HepG2 (cell line): Measurements from ENCODE around the gene NR2F1. TPM values are rescaled to one million over a fixed set of nuclear protein-coding genes. Genes with fewer than 3 reads are reported as not detected.

Experiments used
- CC2D1A ChIP-seq: sonication (generic); formaldehyde crosslinking; IDR thresholded peaks from 2 replicates; pipeline ENCODE4 v1.8.1; 2023; ENCODE audit warnings: mild to moderate bottlenecking, missing genetic modification reagents
- CHD4 ChIP-seq: fragments of 200-600 bp; sonication (generic); IDR thresholded peaks from 2 replicates; pipeline ENCODE4 v1.7.0; 2017; ENCODE audit warnings: mild to moderate bottlenecking, low read length, borderline replicate concordance
- MED8 ChIP-seq: sonication (generic); formaldehyde crosslinking; IDR thresholded peaks from 2 replicates; pipeline ENCODE4 v1.8.1; 2023; ENCODE audit warnings: mild to moderate bottlenecking, missing genetic modification reagents; ENCODE audit not compliant: insufficient replicate concordance
- ONECUT2 ChIP-seq: sonication (generic); formaldehyde crosslinking; IDR thresholded peaks from 2 replicates; pipeline ENCODE4 v1.4.0; 2020; ENCODE audit warnings: missing genetic modification reagents
- POGZ ChIP-seq: sonication (generic); formaldehyde crosslinking; IDR thresholded peaks from 2 replicates; pipeline ENCODE4 v1.4.0; 2020; ENCODE audit warnings: mild to moderate bottlenecking, missing genetic modification reagents
- THAP8 ChIP-seq: sonication (generic); formaldehyde crosslinking; IDR thresholded peaks from 2 replicates; pipeline ENCODE4 v1.5.1; 2020; ENCODE audit warnings: missing genetic modification reagents, mild to moderate bottlenecking, borderline replicate concordance
- ZFP1 ChIP-seq: IDR thresholded peaks from 2 replicates; pipeline ENCODE4 v1.6.1; 2016
- ZKSCAN5 ChIP-seq: sonication (generic); formaldehyde crosslinking; IDR thresholded peaks from 2 replicates; pipeline ENCODE4 v1.5.1; 2020; ENCODE audit warnings: mild to moderate bottlenecking, missing genetic modification reagents
- ZNF446 ChIP-seq: sonication (generic); formaldehyde crosslinking; IDR thresholded peaks from 2 replicates; pipeline ENCODE4 v1.5.0; 2020; ENCODE audit warnings: mild to moderate bottlenecking, missing genetic modification reagents
- ZNF547 ChIP-seq: sonication (generic); formaldehyde crosslinking; IDR thresholded peaks from 2 replicates; pipeline ENCODE4 v1.5.1; 2020; ENCODE audit warnings: mild to moderate bottlenecking, missing genetic modification reagents
- ZNF550 ChIP-seq: sonication (generic); formaldehyde crosslinking; IDR thresholded peaks from 2 replicates; pipeline ENCODE4 v1.4.0; 2020; ENCODE audit warnings: mild to moderate bottlenecking, missing genetic modification reagents, borderline replicate concordance
- ZNF644 ChIP-seq: IDR thresholded peaks from 2 replicates; pipeline ENCODE4 v1.6.1; 2016; ENCODE audit warnings: low read depth
- ZNF660 ChIP-seq: sonication (generic); formaldehyde crosslinking; IDR thresholded peaks from 2 replicates; pipeline ENCODE4 v1.5.1; 2020; ENCODE audit warnings: mild to moderate bottlenecking, low read depth, missing genetic modification reagents, borderline replicate concordance
- ZNF747 ChIP-seq: sonication (generic); formaldehyde crosslinking; IDR thresholded peaks from 2 replicates; pipeline ENCODE4 v1.8.1; 2023; ENCODE audit warnings: missing genetic modification reagents, mild to moderate bottlenecking, borderline replicate concordance
- polyA plus RNA-seq, 8 experiments: library from polyadenylated mRNA; depleted of rRNA in 3 of 8; stranded (reverse) in 7 of 8; unstranded in 1 of 8; fragments of >200 nt; fragmentation: Illumina TruSeq in 4 of 8; extraction: Trizol in 4 of 8; gene quantifications; 2 replicates each; pipeline versions ENCODE4 v1.2.1 to v1.2.3, GENCODE V29; 2011 to 2016; ENCODE audit warnings: low read depth in 4 of 8, missing spikeins in 1 of 8, mixed read lengths in 1 of 8; ENCODE audit not compliant: insufficient read depth in 1 of 8
- total RNA-seq, 5 experiments: library from RNA; depleted of rRNA; stranded (reverse); fragments of >200 nt; fragmentation: Illumina TruSeq; extraction: Trizol; gene quantifications; 2 replicates each; pipeline ENCODE4 v1.2.3, GENCODE V29; 2016; ENCODE audit warnings: low read depth in 1 of 5
- TF ChIP-seq, protein P1 (sequence below): sonication (generic); formaldehyde crosslinking; IDR thresholded peaks from 2 replicates; pipeline ENCODE4 v1.5.0; 2020; ENCODE audit warnings: missing genetic modification reagents, mild to moderate bottlenecking, borderline replicate concordance
- TF ChIP-seq, protein P2 (sequence below): sonication (generic); formaldehyde crosslinking; IDR thresholded peaks from 2 replicates; pipeline ENCODE4 v1.4.0; 2020; ENCODE audit warnings: missing genetic modification reagents, borderline replicate concordance
- TF ChIP-seq, protein P3 (sequence below): sonication (generic); formaldehyde crosslinking; IDR thresholded peaks from 2 replicates; pipeline ENCODE4 v1.4.0; 2020; ENCODE audit warnings: mild to moderate bottlenecking, missing genetic modification reagents
- TF ChIP-seq, protein P4 (sequence below): sonication (generic); formaldehyde crosslinking; IDR thresholded peaks from 2 replicates; pipeline ENCODE4 v1.4.0; 2020; ENCODE audit warnings: missing genetic modification reagents, borderline replicate concordance

The NR2F1 gene
- total and polyA plus RNA-seq, 2 of the 13 experiments (the other 11 are each of a cell fraction or from before 2014, with no cell fraction given), result 17.1 to 59.7 TPM

- TF ChIP-seq ZNF747 (CRISPR knock-in tag) (no peak; the same call in 1 of the 2 replicates), ZNF644 (no peak), ZFP1 (CRISPR knock-in tag) (no peak), POGZ (CRISPR knock-in tag) (peak; percentile 91), THAP8 (CRISPR knock-in tag) (no peak), ZNF660 (no peak), CHD4 (no peak; the same call in 1 of the 2 replicates), MED8 (CRISPR knock-in tag) (no peak), ONECUT2 (no peak), ZNF446 (CRISPR knock-in tag) (no peak), ZNF550 (no peak), ZNF547 (CRISPR knock-in tag) (no peak), CC2D1A (CRISPR knock-in tag) (no peak), ZKSCAN5 (CRISPR knock-in tag) (no peak)
- TF ChIP-seq, protein P1, sequence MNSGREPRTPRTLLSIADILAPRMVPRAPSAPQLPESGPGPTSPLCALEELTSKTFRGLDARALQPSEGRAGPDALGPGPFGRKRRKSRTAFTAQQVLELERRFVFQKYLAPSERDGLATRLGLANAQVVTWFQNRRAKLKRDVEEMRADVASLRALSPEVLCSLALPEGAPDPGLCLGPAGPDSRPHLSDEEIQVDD (CRISPR knock-in tag), result no peak
- TF ChIP-seq, protein P2, sequence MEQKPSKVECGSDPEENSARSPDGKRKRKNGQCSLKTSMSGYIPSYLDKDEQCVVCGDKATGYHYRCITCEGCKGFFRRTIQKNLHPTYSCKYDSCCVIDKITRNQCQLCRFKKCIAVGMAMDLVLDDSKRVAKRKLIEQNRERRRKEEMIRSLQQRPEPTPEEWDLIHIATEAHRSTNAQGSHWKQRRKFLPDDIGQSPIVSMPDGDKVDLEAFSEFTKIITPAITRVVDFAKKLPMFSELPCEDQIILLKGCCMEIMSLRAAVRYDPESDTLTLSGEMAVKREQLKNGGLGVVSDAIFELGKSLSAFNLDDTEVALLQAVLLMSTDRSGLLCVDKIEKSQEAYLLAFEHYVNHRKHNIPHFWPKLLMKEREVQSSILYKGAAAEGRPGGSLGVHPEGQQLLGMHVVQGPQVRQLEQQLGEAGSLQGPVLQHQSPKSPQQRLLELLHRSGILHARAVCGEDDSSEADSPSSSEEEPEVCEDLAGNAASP (CRISPR knock-in tag), result peak; percentile 6; the same call in 1 of the 2 replicates
- TF ChIP-seq, protein P3, sequence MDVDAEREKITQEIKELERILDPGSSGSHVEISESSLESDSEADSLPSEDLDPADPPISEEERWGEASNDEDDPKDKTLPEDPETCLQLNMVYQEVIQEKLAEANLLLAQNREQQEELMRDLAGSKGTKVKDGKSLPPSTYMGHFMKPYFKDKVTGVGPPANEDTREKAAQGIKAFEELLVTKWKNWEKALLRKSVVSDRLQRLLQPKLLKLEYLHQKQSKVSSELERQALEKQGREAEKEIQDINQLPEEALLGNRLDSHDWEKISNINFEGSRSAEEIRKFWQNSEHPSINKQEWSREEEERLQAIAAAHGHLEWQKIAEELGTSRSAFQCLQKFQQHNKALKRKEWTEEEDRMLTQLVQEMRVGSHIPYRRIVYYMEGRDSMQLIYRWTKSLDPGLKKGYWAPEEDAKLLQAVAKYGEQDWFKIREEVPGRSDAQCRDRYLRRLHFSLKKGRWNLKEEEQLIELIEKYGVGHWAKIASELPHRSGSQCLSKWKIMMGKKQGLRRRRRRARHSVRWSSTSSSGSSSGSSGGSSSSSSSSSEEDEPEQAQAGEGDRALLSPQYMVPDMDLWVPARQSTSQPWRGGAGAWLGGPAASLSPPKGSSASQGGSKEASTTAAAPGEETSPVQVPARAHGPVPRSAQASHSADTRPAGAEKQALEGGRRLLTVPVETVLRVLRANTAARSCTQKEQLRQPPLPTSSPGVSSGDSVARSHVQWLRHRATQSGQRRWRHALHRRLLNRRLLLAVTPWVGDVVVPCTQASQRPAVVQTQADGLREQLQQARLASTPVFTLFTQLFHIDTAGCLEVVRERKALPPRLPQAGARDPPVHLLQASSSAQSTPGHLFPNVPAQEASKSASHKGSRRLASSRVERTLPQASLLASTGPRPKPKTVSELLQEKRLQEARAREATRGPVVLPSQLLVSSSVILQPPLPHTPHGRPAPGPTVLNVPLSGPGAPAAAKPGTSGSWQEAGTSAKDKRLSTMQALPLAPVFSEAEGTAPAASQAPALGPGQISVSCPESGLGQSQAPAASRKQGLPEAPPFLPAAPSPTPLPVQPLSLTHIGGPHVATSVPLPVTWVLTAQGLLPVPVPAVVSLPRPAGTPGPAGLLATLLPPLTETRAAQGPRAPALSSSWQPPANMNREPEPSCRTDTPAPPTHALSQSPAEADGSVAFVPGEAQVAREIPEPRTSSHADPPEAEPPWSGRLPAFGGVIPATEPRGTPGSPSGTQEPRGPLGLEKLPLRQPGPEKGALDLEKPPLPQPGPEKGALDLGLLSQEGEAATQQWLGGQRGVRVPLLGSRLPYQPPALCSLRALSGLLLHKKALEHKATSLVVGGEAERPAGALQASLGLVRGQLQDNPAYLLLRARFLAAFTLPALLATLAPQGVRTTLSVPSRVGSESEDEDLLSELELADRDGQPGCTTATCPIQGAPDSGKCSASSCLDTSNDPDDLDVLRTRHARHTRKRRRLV, result no peak
- TF ChIP-seq, protein P4, sequence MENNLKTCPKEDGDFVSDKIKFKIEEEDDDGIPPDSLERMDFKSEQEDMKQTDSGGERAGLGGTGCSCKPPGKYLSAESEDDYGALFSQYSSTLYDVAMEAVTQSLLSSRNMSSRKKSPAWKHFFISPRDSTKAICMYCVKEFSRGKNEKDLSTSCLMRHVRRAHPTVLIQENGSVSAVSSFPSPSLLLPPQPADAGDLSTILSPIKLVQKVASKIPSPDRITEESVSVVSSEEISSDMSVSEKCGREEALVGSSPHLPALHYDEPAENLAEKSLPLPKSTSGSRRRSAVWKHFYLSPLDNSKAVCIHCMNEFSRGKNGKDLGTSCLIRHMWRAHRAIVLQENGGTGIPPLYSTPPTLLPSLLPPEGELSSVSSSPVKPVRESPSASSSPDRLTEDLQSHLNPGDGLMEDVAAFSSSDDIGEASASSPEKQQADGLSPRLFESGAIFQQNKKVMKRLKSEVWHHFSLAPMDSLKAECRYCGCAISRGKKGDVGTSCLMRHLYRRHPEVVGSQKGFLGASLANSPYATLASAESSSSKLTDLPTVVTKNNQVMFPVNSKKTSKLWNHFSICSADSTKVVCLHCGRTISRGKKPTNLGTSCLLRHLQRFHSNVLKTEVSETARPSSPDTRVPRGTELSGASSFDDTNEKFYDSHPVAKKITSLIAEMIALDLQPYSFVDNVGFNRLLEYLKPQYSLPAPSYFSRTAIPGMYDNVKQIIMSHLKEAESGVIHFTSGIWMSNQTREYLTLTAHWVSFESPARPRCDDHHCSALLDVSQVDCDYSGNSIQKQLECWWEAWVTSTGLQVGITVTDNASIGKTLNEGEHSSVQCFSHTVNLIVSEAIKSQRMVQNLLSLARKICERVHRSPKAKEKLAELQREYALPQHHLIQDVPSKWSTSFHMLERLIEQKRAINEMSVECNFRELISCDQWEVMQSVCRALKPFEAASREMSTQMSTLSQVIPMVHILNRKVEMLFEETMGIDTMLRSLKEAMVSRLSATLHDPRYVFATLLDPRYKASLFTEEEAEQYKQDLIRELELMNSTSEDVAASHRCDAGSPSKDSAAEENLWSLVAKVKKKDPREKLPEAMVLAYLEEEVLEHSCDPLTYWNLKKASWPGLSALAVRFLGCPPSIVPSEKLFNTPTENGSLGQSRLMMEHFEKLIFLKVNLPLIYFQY (CRISPR knock-in tag), result no peak; the same call in 1 of the 2 replicates
Measured at GRCh38 chr5:93582677-93583438, at the start of gene NR2F1 (continued).
